HepG2 (cell line): Measurements from ENCODE around the gene CENPC. TPM values are rescaled to one million over a fixed set of nuclear protein-coding genes. Genes with fewer than 3 reads are reported as not detected.

Experiments
- ATAC-seq: fragments of 200-7000 bp; cut with Tn5 transposase; 3 replicates; pipeline ENCODE4 v1.9.1; 2020; ENCODE audit warnings: mild to moderate bottlenecking, moderate library complexity
- BruUV-seq: library from RNA; stranded (reverse); fragments of 400-500 nt; replicated peaks from 2 replicates; lab custom pipeline; 2021; lab: Mats Ljungman, UMichigan
- CTCF ChIA-PET: fragments of 300-600 bp; formaldehyde crosslinking; extraction: SDS; loops from one replicate; lab custom pipeline; 2021; ENCODE audit warnings: low total read pairs, inconsistent platforms, low intra/inter-chr PET ratio; lab: Yijun Ruan, JAX
- POLR2A ChIA-PET: fragments of 350-600 bp; sonication (Branson Sonifier 250); formaldehyde crosslinking; loops from one replicate; lab custom pipeline; 2020; ENCODE audit warnings: antibody characterized with exemption, inconsistent platforms; lab: Yijun Ruan, JAX
- DNase-seq: peaks from one replicate; pipeline ENCODE4 v3.0.0-alpha.2; 2015; ENCODE audit warnings: low spot score
- FAIRE-seq: peaks from 3 replicates; lab custom pipeline; 2011; peaks lifted over from hg19 to GRCh38; lab: Jason Lieb, UNC
- H2AFZ ChIP-seq: one replicate; pipeline ENCODE4 v1.6.1; 2011; ENCODE audit warnings: low read length, inconsistent platforms
- H3K27ac ChIP-seq: fragments of 300-600 bp; 3 replicates; pipeline ENCODE4 v1.8.0; 2011; ENCODE audit warnings: mixed run types, mild to moderate bottlenecking, mixed read lengths, low read length, inconsistent platforms; ENCODE audit not compliant: insufficient read depth; ENCODE audit errors: extremely low read length
- H3K27me3 ChIP-seq, 2 experiments: fragments of 200-600 bp in 1 of 2; 2 replicates in 1 of 2; 3 replicates in 1 of 2; pipeline versions ENCODE4 v1.6.0 to v1.8.0; 2011; ENCODE audit warnings: low read length in 2 of 2, mild to moderate bottlenecking in 2 of 2, moderate library complexity in 2 of 2, inconsistent platforms in 1 of 2; ENCODE audit not compliant: insufficient read depth in 2 of 2, control insufficient read depth in 1 of 2
- H3K36me3 ChIP-seq, 2 experiments: fragments of 200-600 bp in 1 of 2; replicated peaks in 1 of 2; 2 replicates in 1 of 2; 3 replicates in 1 of 2; pipeline versions ENCODE4 v1.5.1 to v1.8.0; 2011; ENCODE audit warnings: low read length in 2 of 2, inconsistent platforms in 1 of 2; ENCODE audit not compliant: insufficient read depth in 2 of 2, control insufficient read depth in 1 of 2
- H3K4me1 ChIP-seq: 2 replicates; pipeline ENCODE4 v1.5.1; 2012; ENCODE audit warnings: low read length, inconsistent platforms; ENCODE audit not compliant: insufficient read depth
- H3K4me2 ChIP-seq: 2 replicates; pipeline ENCODE4 v1.6.0; 2011; ENCODE audit warnings: low read depth, low read length, inconsistent platforms
- H3K4me3 ChIP-seq, 3 experiments: fragments of 200-600 bp in 1 of 3; sonication (generic), shearing (Covaris generic) in 1 of 3; replicated peaks in 1 of 3; 2 replicates each; pipeline ENCODE4 v1.5.1; 2011 to 2016; ENCODE audit warnings: low read length in 3 of 3, inconsistent platforms in 2 of 3, low read depth in 2 of 3, mild to moderate bottlenecking in 2 of 3, control low read depth in 1 of 3, mixed read lengths in 1 of 3; ENCODE audit not compliant: insufficient read depth in 1 of 3
- H3K79me2 ChIP-seq: one replicate; pipeline ENCODE4 v1.6.1; 2011; ENCODE audit warnings: low read length, inconsistent platforms; ENCODE audit not compliant: insufficient read depth
- H3K9ac ChIP-seq: 2 replicates; pipeline ENCODE4 v1.6.0; 2011; ENCODE audit warnings: mild to moderate bottlenecking, low read depth, low read length, inconsistent platforms; ENCODE audit not compliant: insufficient read depth
- H3K9me3 ChIP-seq: 2 replicates; pipeline ENCODE4 v1.5.1; 2012; ENCODE audit warnings: mild to moderate bottlenecking, low read length
- H4K20me1 ChIP-seq: 2 replicates; pipeline ENCODE4 v1.6.0; 2011; ENCODE audit warnings: inconsistent platforms, mild to moderate bottlenecking, low read length, moderate library complexity; ENCODE audit not compliant: insufficient read depth
- ARNT2 ChIP-seq: sonication (generic); formaldehyde crosslinking; IDR thresholded peaks from 2 replicates; pipeline ENCODE4 v1.8.0; 2022; ENCODE audit warnings: mild to moderate bottlenecking, low read depth, missing genetic modification reagents, moderate library complexity
- CREB3 ChIP-seq: sonication (generic); formaldehyde crosslinking; IDR thresholded peaks from 2 replicates; pipeline ENCODE4 v1.5.0; 2020; ENCODE audit warnings: missing genetic modification reagents
- FOXO4 ChIP-seq: sonication (generic); formaldehyde crosslinking; conservative IDR thresholded peaks from 2 replicates; pipeline ENCODE4 v1.8.1; 2023; ENCODE audit warnings: missing genetic modification reagents
- KLF12 ChIP-seq: sonication (generic); formaldehyde crosslinking; IDR thresholded peaks from 2 replicates; pipeline ENCODE4 v1.4.0; 2020; ENCODE audit warnings: missing genetic modification reagents, borderline replicate concordance
- MEIS1 ChIP-seq: sonication (generic); formaldehyde crosslinking; IDR thresholded peaks from 2 replicates; pipeline ENCODE4 v1.9.0; 2021; ENCODE audit warnings: mild to moderate bottlenecking, missing genetic modification reagents, moderate library complexity, borderline replicate concordance
- NFYC ChIP-seq: IDR thresholded peaks from 2 replicates; pipeline ENCODE4 v1.6.1; 2016; ENCODE audit warnings: missing genetic modification reagents, missing compliant biosample characterization
- NKX3-1 ChIP-seq: sonication (generic); formaldehyde crosslinking; IDR thresholded peaks from 2 replicates; pipeline ENCODE4 v1.5.0; 2020; ENCODE audit warnings: missing genetic modification reagents
- NONO ChIP-seq, 2 experiments: fragments of 450-650 bp in 1 of 2; sonication (generic) in 1 of 2; formaldehyde crosslinking in 1 of 2; IDR thresholded peaks in 1 of 2; conservative IDR thresholded peaks in 1 of 2; 2 replicates each; pipeline versions ENCODE4 v1.6.1 to v1.8.0; 2017 to 2022; ENCODE audit warnings: mild to moderate bottlenecking in 1 of 2, missing genetic modification reagents in 1 of 2, moderate library complexity in 1 of 2
- RBM22 ChIP-seq: fragments of 200-400 bp; formaldehyde crosslinking; optimal IDR thresholded peaks from 2 replicates; pipeline ENCODE3; 2017; ENCODE audit warnings: mild to moderate bottlenecking, low read length, moderate library complexity
- SRSF1 ChIP-seq: fragments of 200-400 bp; formaldehyde crosslinking; optimal IDR thresholded peaks from 2 replicates; pipeline ENCODE3; 2017; ENCODE audit warnings: mild to moderate bottlenecking, low read depth, low read length, moderate library complexity
- ZC3H4 ChIP-seq: sonication (generic); formaldehyde crosslinking; IDR thresholded peaks from 2 replicates; pipeline ENCODE4 v1.4.0; 2020; ENCODE audit warnings: missing genetic modification reagents, borderline replicate concordance
- ZMYM4 ChIP-seq: sonication (generic); formaldehyde crosslinking; IDR thresholded peaks from 2 replicates; pipeline ENCODE4 v1.8.1; 2023; ENCODE audit warnings: mild to moderate bottlenecking, missing genetic modification reagents
- ZNF232 ChIP-seq: sonication (generic); formaldehyde crosslinking; IDR thresholded peaks from 2 replicates; pipeline ENCODE4 v1.4.0; 2020; ENCODE audit warnings: missing genetic modification reagents, borderline replicate concordance
- ZNF569 ChIP-seq: sonication (generic); formaldehyde crosslinking; IDR thresholded peaks from 2 replicates; pipeline ENCODE4 v1.5.0; 2020; ENCODE audit warnings: mild to moderate bottlenecking, missing genetic modification reagents, moderate library complexity, borderline replicate concordance
- ZNF615 ChIP-seq: sonication (generic); formaldehyde crosslinking; IDR thresholded peaks from 2 replicates; pipeline ENCODE4 v1.5.0; 2020; ENCODE audit warnings: mild to moderate bottlenecking, missing genetic modification reagents, borderline replicate concordance
- ZNF792 ChIP-seq: IDR thresholded peaks from 2 replicates; pipeline ENCODE4 v1.6.1; 2016
- in situ Hi-C: cut with HindIII; loops from 2 replicates; pipeline ENCODE4 v1.10.0; 2017; ENCODE audit warnings: low pct_unique_long_range_greater_than_20kb; ENCODE audit not compliant: extremely low pct_ligation_motif_present
- intact Hi-C: fragments of 100-400 bp; cut with micrococcal nuclease; formaldehyde crosslinking; loops from one replicate; pipeline ENCODE4 v1.10.0; 2022; ENCODE audit not compliant: unreplicated experiment
- polyA plus RNA-seq, 8 experiments: library from polyadenylated mRNA; depleted of rRNA in 3 of 8; stranded (reverse) in 7 of 8; unstranded in 1 of 8; fragments of >200 nt; fragmentation: Illumina TruSeq in 4 of 8; extraction: Trizol in 4 of 8; gene quantifications; 2 replicates each; pipeline versions ENCODE4 v1.2.1 to v1.2.3, GENCODE V29; 2011 to 2016; ENCODE audit warnings: low read depth in 4 of 8, missing spikeins in 1 of 8, mixed read lengths in 1 of 8; ENCODE audit not compliant: insufficient read depth in 1 of 8
- total RNA-seq, 5 experiments: library from RNA; depleted of rRNA; stranded (reverse); fragments of >200 nt; fragmentation: Illumina TruSeq; extraction: Trizol; gene quantifications; 2 replicates each; pipeline ENCODE4 v1.2.3, GENCODE V29; 2016; ENCODE audit warnings: low read depth in 1 of 5
- TF ChIP-seq, protein P1 (sequence below), 2 experiments: sonication (generic) in 1 of 2; formaldehyde crosslinking in 1 of 2; IDR thresholded peaks; 2 replicates each; pipeline versions ENCODE4 v1.5.1 to v1.6.1; 2011 to 2020; ENCODE audit warnings: borderline replicate concordance in 1 of 2, low read depth in 1 of 2, low read length in 1 of 2, mild to moderate bottlenecking in 1 of 2, missing genetic modification reagents in 1 of 2, moderate library complexity in 1 of 2

The CENPC gene
- total and polyA plus RNA-seq, 2 of the 13 experiments (the other 11 are each of a cell fraction or from before 2014, with no cell fraction given): 4.7 to 16.4 TPM

- intact Hi-C loops (no loop called here), in situ Hi-C loops (loop anchor here (25.0 kb wide), 1 partner anchor 347 kb away; no protein-coding TSS in a partner anchor)
- Histone ChIP-seq H3K4me3 (no peak overlapping the region), H3K4me2 (no peak overlapping the region), H3K9me3 (no peaks in the 10 kb centered on the region), H3K27me3 (no peaks in the 10 kb centered on the region; a peak in 1 of 5 replicates), H3K36me3 (no peaks in the 10 kb centered on the region), H2AFZ (no peak overlapping the region), H3K9ac (no peak overlapping the region), H4K20me1 (no peaks in the 10 kb centered on the region), H3K79me2 (no peaks in the 10 kb centered on the region), H3K27ac (no peak overlapping the region), H3K4me1 (no peaks in the 10 kb centered on the region)
- no TSS peak for BruUV-seq
- ChIA-PET POLR2A (no interaction called here), CTCF (no interaction called here)
- TF ChIP-seq KLF12 (CRISPR knock-in tag) (no peak), ZNF232 (CRISPR knock-in tag) (no peak), MEIS1 (CRISPR knock-in tag) (no peak), NONO (IDR thresholded peaks at IDR 0.05) (no peak), NONO (CRISPR knock-in tag; conservative IDR thresholded peaks at IDR 0.05) (no peak), ZMYM4 (no peak), ZC3H4 (CRISPR knock-in tag) (no peak), NFYC (no peak), RBM22 (no peak), CREB3 (CRISPR knock-in tag) (no peak), FOXO4 (CRISPR knock-in tag) (no peak), ZNF615 (CRISPR knock-in tag) (no peak), ZNF569 (no peak), ARNT2 (CRISPR knock-in tag) (no peak), NKX3-1 (CRISPR knock-in tag) (no peak), ZNF792 (CRISPR knock-in tag) (no peak), SRSF1 (no peak)
- TF ChIP-seq, protein P1, sequence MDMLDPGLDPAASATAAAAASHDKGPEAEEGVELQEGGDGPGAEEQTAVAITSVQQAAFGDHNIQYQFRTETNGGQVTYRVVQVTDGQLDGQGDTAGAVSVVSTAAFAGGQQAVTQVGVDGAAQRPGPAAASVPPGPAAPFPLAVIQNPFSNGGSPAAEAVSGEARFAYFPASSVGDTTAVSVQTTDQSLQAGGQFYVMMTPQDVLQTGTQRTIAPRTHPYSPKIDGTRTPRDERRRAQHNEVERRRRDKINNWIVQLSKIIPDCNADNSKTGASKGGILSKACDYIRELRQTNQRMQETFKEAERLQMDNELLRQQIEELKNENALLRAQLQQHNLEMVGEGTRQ (IDR thresholded peaks at IDR 0.05; ENCODE audit: low read depth, low read length): no peak
- TF ChIP-seq, protein P1 (CRISPR knock-in tag; IDR thresholded peaks at IDR 0.05; ENCODE audit: borderline replicate concordance): no peak
- ATAC-seq: no peak
- no peak for FAIRE-seq
- no peak for DNase-seq
Measured at GRCh38 chr4:67565284-67565683, 20.0 kb upstream of the CENPC start.
